HPDE6-E6E7 (cell line): ENCODE results near the gene TRDN.

Experiments used
- DNase-seq: peaks from one replicate; pipeline ENCODE4 v3.0.0; 2011; ENCODE audit warnings: missing footprints; ENCODE audit errors: extremely low spot score

Gene TRDN

GRCh38 chr6:123636782-123637181, at the start of gene TRDN:
Gene TRDN (minus strand): TSS chr6:123636950. CDS start chr6:123636775, 175 bp downstream.
- DNase-seq = no peak

GRCh38 chr6:123681957-123682462, 45.3 kb upstream of the TRDN start:
- no peak for DNase-seq

- no peak for DNase-seq
Observed at GRCh38 chr6:123677897-123678296, 41.1 kb upstream of the TRDN start.

- DNase-seq = no peak
Observed at GRCh38 chr6:123676793-123677192, 40.0 kb upstream of the TRDN start.

- DNase-seq = no peak
Observed at GRCh38 chr6:123668965-123669591, 32.3 kb upstream of the TRDN start.

- no peak for DNase-seq
Observed at GRCh38 chr6:123668063-123668462, 31.3 kb upstream of the TRDN start.

GRCh38 chr6:123663436-123663835, 26.7 kb upstream of the TRDN start:
- no peak for DNase-seq

GRCh38 chr6:123662757-123663156, 26.0 kb upstream of the TRDN start:
- no peak for DNase-seq

GRCh38 chr6:123661105-123661891, 24.5 kb upstream of the TRDN start:
- DNase-seq = no peak

- no peak for DNase-seq
Observed at GRCh38 chr6:123659960-123660748, 23.4 kb upstream of the TRDN start.

- DNase-seq = no peak
Observed at GRCh38 chr6:123658848-123659247, 22.1 kb upstream of the TRDN start.

- DNase-seq = no peak
Observed at GRCh38 chr6:123655521-123656306, 19.0 kb upstream of the TRDN start.

GRCh38 chr6:123648723-123649122, 12.0 kb upstream of the TRDN start:
- DNase-seq = no peak

GRCh38 chr6:123648020-123648580, 11.3 kb upstream of the TRDN start:
- no peak for DNase-seq

- DNase-seq = no peak
Observed at GRCh38 chr6:123641497-123641896, 4.7 kb upstream of the TRDN start.

- DNase-seq = no peak
Observed at GRCh38 chr6:123640567-123641187, 3.9 kb upstream of the TRDN start.

- no peak for DNase-seq
Observed at GRCh38 chr6:123638865-123639264, 2.1 kb upstream of the TRDN start.

GRCh38 chr6:123636282-123636681, 468 bp downstream of the TRDN start:
- no peak for DNase-seq

- no peak for DNase-seq
Observed at GRCh38 chr6:123635567-123635966, 1.2 kb downstream of the TRDN start.

GRCh38 chr6:123635144-123635543, 1.6 kb downstream of the TRDN start:
- no peak for DNase-seq

GRCh38 chr6:123632641-123633040, 4.1 kb downstream of the TRDN start:
- DNase-seq = no peak
